Stimulated activated CD8-positive, alpha-beta memory T cell treated with anti-CD3 and anti-CD28 coated beads, Interleukin-7, amount 100 ng/mL, for 48 hours (primary cell): ENCODE results near the gene ACTRT2.

Source experiments
- DNase-seq, 2 donors: peaks; one replicate each; pipeline ENCODE4 v3.0.0-alpha.2; 2020; ENCODE audit warnings: low read depth in 1 of 2; ENCODE audit errors: extremely low read depth in 1 of 2

Gene ACTRT2

GRCh38 chr1:3001471-3002348 lies 19.6 kb upstream of the ACTRT2 start:
- DNase-seq = no peak

GRCh38 chr1:3002349-3003038 lies 18.8 kb upstream of the ACTRT2 start:
- no peak for DNase-seq

GRCh38 chr1:3003039-3003940 lies 18.0 kb upstream of the ACTRT2 start:
- DNase-seq = no peak

- no peak for DNase-seq
These were observed 17.4 kb upstream of the ACTRT2 start for GRCh38 chr1:3003941-3004270.

- no peak for DNase-seq
These were observed 16.7 kb upstream of the ACTRT2 start for GRCh38 chr1:3004285-3005205.

- no peak for DNase-seq
These were observed 15.5 kb upstream of the ACTRT2 start for GRCh38 chr1:3005771-3006170.

- DNase-seq = no peak
These were observed 13.7 kb upstream of the ACTRT2 start for GRCh38 chr1:3007298-3008147.

GRCh38 chr1:3009021-3009420 lies 12.2 kb upstream of the ACTRT2 start:
- no peak for DNase-seq

- no peak for DNase-seq
These were observed 11.7 kb upstream of the ACTRT2 start for GRCh38 chr1:3009556-3009955.

- DNase-seq = no peak
These were observed 10.1 kb upstream of the ACTRT2 start for GRCh38 chr1:3011127-3011526.

- DNase-seq = no peak
These were observed 9.4 kb upstream of the ACTRT2 start for GRCh38 chr1:3011631-3012455.

- peak in 1 of 2 donors; percentile 9 for DNase-seq
These were observed 8.6 kb upstream of the ACTRT2 start for GRCh38 chr1:3012456-3013291.

- no peak for DNase-seq
These were observed 7.8 kb upstream of the ACTRT2 start for GRCh38 chr1:3013371-3014049.

GRCh38 chr1:3014050-3014440 lies 7.2 kb upstream of the ACTRT2 start:
- no peak for DNase-seq

GRCh38 chr1:3014443-3015268 lies 6.6 kb upstream of the ACTRT2 start:
- no peak for DNase-seq

- DNase-seq = no peak
These were observed 6.0 kb upstream of the ACTRT2 start for GRCh38 chr1:3015269-3015635.
